Tibial nerve (tissue), 3 donors: Measurements from ENCODE around the gene AMZ2.

Experiments used
- CTCF ChIP-seq, 5 experiments: fragments of 200-600 bp in 3 of 5; fragments of 450-650 bp in 2 of 5; sonication (generic) in 3 of 5; IDR thresholded peaks; one replicate each; pipeline ENCODE4 v1.5.1; 2016 to 2019; ENCODE audit warnings: antibody characterized with exemption in 5 of 5, mild to moderate bottlenecking in 3 of 5, moderate library complexity in 2 of 5
- POLR2A ChIP-seq, 2 donors: fragments of 450-650 bp; IDR thresholded peaks; one replicate each; pipeline ENCODE4 v1.6.1; 2017; ENCODE audit warnings: antibody characterized with exemption in 2 of 2, mild to moderate bottlenecking in 2 of 2, moderate library complexity in 2 of 2

DNA sequence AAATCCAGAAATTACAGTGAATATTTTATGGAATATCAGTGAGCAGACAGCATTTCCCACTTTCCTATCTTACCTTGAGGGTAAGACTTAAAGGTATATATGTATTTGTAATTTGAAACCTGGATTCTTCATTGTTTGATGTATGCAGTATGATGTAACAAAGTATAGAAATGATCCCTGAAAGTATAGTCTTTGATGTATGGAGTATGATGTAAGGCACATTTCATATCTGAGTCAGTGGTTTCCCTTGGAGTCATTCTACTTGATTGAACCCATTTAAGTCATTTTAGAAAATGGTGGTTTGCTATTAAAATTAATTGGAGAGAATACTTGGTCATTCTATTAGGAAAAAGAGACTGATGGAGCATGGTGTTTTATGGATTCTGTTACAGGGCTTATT is 10.1 kb downstream of the AMZ2 start:
- no peak for TF ChIP-seq CTCF (IDR thresholded peaks at IDR 0.05)
- TF ChIP-seq POLR2A (IDR thresholded peaks at IDR 0.05) = no peak
